Medulla oblongata (tissue), 1 donor: ENCODE data around the gene NID1.
"Not testable (repeated sequence)": the region's sequence is repeated elsewhere in the genome, so short reads cannot be mapped to it uniquely, and the experiment has no call there.

Experiments used
- DNase-seq: peaks from one replicate; pipeline ENCODE4 v3.0.0-alpha.2; 2015; ENCODE audit errors: extremely low spot score

Gene NID1

GRCh38 chr1:235971020-235971419, 93.9 kb downstream of the NID1 start:
- no peak for DNase-seq

DNA sequence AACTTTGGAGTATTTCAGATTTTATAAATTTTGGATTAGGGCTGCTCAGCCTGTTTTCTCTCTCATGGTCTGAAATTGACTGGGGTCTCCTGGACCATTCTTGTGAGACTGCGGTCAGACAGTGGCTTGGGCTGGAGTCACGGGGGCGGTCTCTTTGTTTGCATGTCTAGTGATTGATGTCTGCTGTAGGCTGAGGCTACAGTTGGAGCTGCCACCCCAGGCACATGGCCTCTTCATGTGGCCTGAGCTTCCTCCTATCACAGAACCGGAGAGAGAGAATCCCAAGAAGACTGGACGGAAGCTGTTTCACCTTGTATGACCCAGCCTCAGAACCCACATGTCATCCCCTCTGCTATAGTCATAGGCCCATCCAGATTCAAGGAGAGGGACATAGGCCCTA, 96.1 kb downstream of the NID1 start:
- no peak for DNase-seq

GRCh38 chr1:235966134-235966533, 98.8 kb downstream of the NID1 start:
- not testable (repeated sequence) for DNase-seq

DNA sequence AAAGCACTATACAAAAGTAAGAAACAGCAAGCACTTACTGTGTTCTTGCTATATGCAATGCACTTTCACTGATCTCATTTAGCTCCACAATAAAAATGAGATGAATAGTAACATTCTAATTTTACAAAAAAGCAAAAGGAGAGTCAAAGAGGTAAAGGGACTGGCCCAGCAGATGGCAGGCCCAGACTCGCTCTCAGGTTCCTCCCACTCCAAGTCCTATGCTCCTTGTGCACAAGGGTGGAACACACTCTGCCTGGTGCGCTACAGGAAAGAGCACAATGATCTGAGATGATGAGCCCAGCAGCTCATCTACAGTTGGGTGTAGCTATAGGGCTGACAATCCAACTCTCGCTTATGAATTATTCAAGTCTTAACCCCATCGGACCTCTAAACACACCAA, 104.1 kb downstream of the NID1 start:
- no peak for DNase-seq

DNA sequence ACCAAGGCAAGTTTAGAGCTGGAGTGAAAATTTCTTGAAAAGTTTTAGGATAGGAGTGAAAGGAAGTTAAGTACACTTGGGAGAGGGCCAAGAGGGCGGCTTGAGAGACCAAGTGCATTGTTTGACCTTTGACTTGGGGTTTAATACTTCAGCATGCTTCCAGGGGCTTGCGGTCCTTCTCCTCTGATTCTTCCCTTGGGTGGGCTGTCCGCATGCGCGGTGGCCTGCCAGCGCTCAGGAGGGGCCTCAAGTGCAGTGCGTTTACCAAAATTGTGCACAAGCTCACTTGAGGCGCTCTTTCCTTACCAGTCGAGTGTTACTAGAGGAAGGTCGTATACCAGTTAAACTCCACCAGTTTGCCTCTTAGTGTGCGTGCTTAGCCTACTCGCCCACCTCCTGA, 106.9 kb downstream of the NID1 start:
- no peak for DNase-seq

- no peak for DNase-seq
Observed at GRCh38 chr1:235955777-235956176, 109.1 kb downstream of the NID1 start.

DNA sequence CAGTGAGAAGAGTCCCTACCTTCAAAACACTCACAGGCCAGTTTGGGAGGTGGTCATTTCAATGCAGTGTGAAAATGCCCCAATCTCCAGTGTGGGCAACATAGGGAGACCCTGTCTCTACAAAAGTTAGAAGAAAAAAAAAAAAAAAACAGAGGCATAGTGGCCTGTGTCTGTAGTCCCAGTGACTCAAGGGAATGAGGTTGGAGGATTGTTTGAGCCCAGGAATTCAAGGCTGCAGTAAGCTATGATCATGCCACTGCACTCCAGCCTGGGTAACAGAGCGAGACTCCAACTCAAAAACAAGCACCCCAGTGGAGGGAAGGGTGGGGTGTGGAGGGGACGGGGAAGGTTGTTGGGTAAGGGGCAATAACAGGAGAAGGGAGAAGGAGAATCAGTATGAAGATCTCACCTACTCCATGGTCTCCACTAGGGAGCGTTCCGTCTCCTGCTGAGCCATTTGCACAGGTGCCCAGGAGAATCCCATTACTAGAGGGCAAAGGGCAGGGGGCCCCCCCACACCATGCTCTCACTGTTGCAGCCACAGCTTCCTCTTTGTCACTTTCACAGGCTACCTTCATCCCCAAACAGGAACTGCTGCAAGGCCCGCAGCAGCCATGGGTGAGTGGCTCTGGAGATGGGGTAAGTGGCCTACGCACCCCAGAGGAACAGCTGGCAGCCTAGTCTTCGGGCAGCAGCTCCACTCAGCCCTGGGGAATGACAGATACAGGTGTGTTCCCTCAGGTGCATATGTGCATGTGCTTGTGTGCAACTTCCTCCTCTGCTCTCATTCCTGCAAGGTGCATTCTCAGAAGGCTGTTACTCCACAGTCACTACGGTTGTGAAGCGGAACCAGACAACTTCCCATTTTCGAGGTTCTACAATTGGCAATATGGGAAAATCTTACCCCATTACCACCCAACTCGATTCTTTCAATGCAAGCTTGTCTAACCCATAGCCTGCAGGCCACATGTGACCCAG, 110.3 kb downstream of the NID1 start:
- DNase-seq: peak; percentile 70

DNA sequence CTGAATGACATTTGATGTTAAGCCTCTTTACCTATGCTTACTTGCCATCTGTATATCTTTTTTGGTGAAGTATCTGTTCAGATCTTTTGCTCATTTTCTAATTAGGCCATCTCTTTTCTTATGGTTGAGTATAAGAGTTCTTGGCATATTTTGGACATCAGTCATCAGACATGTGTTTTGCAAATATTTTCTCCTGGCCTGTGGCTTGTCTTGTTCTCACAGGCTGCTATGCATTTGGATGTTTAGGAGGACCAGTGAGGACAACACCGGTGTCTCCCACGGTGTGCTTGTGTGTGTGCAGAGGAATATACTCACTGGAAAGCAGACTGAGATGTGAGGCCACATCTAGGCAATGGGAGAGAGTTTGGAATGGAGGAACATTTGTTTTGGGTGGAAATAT, 111.1 kb downstream of the NID1 start:
- no peak for DNase-seq

GRCh38 chr1:235952950-235953615, 111.8 kb downstream of the NID1 start:
- DNase-seq: no peak

DNA sequence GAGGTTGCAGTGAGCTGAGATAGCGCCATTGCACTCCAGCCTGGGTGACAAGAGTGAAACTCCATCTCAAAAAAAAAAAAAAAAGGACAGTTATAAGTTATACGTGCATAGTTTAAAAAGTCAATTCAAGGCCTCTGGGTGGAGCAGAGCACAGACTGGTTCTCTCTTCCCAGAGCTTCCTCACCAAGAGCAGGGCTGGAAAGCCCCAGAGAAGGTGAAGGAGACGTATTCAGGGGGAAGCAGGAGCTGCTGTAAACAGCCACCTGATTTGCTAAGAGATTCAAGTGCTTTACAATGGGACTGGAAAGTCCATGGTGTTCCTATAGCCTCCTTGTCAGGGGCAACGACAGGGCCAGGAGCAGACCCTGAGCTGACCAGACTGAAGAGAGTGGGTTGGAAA, 113.2 kb downstream of the NID1 start:
- no peak for DNase-seq

GRCh38 chr1:235950318-235950717, 114.6 kb downstream of the NID1 start:
- no peak for DNase-seq

GRCh38 chr1:235948774-235949427, 116.0 kb downstream of the NID1 start:
- DNase-seq: no peak

GRCh38 chr1:235947989-235948388, 116.9 kb downstream of the NID1 start:
- no peak for DNase-seq

DNA sequence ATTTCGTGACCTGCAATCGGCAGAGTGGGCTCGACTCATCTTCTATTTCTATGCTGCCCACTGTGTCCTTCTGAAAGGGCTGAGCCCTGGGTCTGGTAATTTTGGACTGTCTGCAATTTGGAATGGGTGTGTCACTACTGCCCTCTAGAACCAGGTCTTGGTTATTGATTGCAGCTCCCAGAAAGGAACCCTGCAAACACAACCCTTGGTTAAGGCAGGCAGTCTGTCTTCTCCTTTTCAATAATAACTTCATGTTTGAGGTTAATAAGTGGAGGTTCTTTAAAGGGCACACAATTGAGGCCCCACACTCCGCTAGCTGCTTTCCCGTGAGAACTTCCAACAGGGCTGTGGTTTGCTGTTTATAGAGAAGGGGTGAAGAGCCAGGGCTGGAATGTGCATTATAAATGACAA, 118.3 kb downstream of the NID1 start:
- DNase-seq: peak; percentile 44

DNA sequence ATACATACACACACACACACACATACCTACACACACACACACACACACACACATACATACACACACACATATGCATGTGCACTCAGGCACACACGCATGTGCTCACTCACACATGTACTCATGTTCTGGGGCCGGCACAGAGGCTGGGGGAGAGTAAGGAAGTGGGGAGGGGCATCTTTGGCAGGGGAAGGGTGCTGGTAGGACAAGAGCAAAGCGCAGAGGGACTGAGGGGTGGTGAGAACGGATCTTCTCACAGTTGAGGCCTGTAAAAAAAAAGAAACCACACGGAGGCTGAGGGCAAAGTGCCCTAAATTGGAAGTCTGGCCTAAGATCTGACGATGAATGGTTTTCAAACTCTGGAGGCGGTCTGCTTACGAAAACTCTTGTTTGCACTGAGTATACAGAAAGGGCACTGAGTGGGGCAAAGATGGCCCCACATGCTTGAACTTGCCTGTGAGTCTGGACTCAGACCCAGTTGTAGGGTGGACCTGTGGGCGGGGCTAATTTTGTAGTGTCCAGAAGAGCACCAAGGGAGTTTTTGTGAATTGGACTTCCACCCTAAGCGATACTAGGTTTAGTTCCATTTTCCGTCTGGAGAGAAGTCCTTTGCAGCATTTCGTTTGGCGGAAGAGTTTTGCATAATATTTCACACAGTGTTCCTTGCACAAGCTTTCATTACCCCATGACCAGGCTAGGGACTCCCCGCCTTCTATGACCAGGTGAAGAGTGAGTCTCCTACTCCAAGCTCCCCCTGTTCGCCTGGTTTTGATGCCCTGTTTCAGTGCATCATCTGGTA, 118.9 kb downstream of the NID1 start:
- DNase-seq: peak; percentile 51

- DNase-seq: no peak
Observed at GRCh38 chr1:235943581-235944114, 121.2 kb downstream of the NID1 start.

DNA sequence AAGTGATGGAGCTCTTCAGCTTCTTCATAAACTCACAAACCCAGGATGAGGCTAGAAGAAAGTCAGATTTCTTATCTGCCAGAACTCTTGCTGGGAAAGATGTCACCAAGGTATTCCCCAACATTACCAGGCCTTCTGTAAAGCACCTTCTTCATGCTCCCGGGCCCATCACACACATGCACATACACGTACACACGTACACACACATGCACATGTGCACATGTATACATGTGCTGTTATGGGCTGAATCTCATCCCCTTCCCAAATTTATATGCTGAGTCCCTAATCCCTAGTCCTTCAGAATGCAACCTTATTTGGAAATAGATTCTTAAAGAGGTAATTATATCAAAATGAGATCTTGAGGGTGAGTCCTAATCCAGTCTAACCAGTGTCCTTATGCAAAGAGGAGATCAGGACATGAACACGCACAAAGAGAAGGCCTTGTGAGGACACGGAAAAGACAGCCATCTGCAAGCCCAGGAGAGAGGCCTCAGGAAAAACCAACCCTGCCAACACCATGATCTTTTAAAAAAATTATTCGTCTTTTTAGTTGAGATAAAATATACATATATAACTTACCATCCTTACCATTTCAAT, 121.8 kb downstream of the NID1 start:
- DNase-seq: no peak

- DNase-seq: no peak
Observed at GRCh38 chr1:235942625-235942934, 122.3 kb downstream of the NID1 start.

GRCh38 chr1:235941876-235942624, 122.8 kb downstream of the NID1 start:
- no peak for DNase-seq

GRCh38 chr1:235940285-235940684, 124.6 kb downstream of the NID1 start:
- no peak for DNase-seq

GRCh38 chr1:235939480-235939775, 125.5 kb downstream of the NID1 start:
- DNase-seq: no peak
